Measurements from ENCODE around the gene AMPH.
"Not testable (repeated sequence)": the region's sequence is repeated elsewhere in the genome, so short reads cannot be mapped to it uniquely, and the experiment has no call there.

AMPH gene

DNA sequence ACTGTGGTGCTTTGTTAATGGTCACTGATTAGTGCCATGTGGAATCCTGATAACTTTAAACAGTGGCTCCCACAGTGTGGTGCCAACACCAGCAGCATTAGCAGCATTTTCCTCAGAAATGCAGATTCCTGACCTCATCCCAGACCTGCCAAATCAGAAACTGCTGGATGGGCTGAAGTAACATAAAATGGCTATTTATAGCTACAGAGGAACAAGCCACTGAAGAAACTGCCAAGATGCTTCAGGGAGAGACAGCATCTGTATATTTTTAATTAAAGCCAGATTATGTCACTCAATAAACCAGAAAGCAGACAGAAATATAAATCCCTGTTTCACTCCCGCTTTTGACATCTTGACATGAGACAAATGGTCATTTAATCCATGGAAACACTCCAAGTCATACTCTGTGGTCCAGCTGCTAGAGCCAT lies 178.5 kb downstream of the AMPH start:
- DNase-seq = no peak

DNA sequence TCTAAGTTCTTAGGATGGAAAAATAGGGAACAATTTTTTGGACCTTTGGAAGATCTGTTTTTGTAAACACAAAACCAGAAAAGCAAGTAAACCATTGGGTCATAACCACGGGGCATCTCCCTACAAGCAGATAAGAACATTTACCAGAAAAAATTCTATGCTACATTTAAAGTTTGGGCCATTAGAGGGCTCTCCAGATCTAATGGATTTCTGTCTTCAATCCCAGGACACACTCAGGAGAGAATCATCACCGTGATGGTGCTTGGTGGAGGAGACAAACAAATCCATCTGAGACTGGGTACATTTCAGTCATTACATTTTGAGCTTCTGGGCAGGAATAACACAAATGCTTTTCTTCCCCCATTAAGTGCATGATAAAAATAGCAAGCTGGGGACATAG lies 179.3 kb downstream of the AMPH start:
- no peak for DNase-seq

DNA sequence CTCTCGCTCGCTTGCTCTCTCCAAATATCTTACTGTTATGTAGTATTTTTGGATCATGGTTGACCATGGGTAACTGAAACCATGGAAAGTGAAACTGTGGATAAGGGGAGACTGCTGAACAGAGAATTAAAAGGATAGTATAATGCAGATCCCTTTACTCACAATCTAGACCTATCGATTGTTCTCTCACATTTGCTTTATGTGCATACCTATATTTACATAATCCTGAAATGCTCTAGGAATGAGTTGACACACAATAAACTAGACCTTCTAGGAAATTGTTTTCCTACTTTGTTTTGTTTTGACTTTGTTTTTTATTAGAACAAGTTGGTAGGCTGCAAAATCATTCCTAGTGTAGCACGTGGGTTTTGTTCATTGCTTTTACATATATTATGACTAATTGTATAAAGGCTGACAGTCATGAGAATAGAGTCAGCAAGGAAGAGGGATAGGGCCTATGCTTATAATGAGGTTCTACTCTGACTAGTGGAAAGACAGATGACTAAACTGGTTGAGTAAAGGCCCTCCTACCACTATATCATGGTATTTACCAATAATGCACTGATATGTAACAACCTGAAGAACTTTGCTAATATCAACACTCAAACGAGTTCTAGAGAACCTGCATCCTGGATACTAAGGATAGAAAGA lies 182.5 kb downstream of the AMPH start:
- no peak for DNase-seq

GRCh38 chr7:38448054-38448453 lies 183.1 kb downstream of the AMPH start:
- DNase-seq = no peak

DNA sequence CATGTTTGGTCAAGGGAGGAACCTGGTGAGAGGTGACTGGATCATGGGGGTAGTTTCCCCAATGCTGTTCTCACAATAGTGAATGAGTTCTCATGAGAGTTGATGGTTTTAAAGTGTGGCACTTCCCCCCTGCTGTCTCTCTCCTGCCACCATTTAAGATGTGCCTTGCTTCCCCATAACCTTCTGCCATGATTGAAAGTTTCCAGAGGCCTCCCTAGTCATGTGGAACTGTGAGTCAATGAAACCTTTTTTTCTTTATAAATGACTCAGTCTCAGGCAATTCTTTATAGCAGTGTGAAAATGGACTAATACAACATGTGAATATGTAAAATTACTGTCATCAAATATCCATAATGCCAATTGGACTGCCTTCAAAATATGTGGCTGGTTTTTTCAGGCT lies 192.2 kb downstream of the AMPH start:
- DNase-seq = no peak

- no peak for DNase-seq
Measured at GRCh38 chr7:38432671-38433070, 198.5 kb downstream of the AMPH start.

- DNase-seq = no peak
Measured at GRCh38 chr7:38432080-38432479, 199.1 kb downstream of the AMPH start.

DNA sequence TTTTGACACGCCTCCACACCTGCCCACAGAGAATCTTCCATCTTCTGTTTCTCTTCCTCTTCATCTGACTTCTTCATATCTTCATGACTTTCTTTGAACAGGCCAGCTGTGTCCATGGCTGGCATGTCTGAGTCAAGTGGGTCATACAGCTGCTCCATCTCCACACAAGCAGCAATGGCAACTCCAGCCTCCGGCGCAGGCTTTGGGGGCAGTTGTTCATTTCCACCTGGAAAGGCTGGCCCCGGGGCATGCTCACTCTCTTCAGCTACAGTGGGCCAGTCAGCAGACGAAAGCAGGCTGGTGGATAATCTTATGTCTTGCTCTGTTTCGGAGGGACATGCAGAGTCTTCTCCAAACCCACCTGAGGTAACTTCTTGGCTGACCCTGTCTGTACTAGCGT lies 202.1 kb downstream of the AMPH start:
- no peak for DNase-seq

- no peak for DNase-seq
Measured at GRCh38 chr7:38428041-38428440, 203.1 kb downstream of the AMPH start.

DNA sequence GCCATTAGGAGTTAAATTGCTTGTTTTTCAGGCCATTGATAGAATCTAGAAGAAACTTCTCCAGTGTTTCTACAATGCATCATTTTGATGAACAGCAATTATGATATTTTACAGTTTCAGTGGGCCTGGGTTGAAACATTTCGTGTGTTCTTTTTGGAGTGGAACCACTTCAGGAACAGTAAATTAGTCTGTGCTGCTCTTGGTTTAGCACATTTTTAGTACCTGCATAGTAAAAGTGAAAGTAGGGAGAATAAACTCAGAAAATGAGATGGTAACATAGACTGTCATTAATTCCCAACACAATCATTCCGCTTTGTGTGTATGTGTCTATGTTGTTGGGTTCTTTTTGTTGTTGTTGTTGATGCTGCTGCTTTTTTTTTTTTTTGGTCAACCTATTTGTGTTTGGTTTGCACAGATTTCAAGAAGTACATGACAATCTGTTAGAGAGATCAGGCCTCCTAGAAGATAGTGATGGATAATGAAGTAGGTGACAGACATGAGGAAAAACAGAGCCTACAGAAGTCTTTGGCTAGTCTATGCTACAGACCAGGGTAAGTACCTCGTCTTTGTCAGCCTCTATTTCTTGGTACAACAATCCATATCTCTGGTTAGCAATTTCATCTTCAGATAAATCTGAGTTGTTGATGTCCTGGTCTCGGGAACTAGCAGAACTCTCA lies 203.8 kb downstream of the AMPH start:
- no peak for DNase-seq

GRCh38 chr7:38425509-38425908 lies 205.7 kb downstream of the AMPH start:
- DNase-seq = no peak

DNA sequence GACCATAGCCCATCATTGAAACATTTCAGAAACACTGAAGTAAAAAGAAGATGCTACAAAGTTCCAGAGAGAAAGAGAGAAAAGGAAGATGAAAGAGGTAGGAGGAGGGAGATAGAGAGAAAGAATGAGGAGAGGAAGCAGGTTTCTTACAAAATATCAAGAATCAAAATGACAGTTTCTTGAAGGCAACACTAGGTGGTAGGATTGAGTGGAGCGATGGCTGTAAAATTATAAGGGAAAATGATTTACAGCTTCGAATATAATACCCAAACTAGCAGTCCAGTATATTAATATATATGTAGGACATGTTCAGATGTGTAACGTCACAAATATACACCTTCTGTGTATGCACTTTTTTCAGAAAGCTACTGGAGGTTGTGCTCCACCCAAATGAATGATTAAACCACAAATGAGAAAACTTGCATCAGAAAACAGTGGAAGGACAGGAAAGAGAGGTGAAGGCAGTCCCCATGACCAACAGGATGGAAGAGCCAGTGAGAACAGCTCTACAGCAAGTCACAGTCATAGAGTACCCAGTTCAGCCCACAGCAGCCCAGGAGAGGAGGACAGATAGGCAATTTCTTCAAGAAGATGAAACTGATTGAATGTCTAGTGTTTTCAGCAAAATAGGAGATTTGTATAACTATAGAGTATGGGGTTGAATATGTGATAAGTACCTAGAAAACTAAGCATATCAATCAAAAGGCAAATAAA lies 206.3 kb downstream of the AMPH start:
- no peak for DNase-seq

GRCh38 chr7:38413784-38414183 lies 217.4 kb downstream of the AMPH start:
- DNase-seq = no peak

GRCh38 chr7:38411404-38411803 lies 219.8 kb downstream of the AMPH start:
- DNase-seq = peak in 1 of 2 donors; percentile 26

DNA sequence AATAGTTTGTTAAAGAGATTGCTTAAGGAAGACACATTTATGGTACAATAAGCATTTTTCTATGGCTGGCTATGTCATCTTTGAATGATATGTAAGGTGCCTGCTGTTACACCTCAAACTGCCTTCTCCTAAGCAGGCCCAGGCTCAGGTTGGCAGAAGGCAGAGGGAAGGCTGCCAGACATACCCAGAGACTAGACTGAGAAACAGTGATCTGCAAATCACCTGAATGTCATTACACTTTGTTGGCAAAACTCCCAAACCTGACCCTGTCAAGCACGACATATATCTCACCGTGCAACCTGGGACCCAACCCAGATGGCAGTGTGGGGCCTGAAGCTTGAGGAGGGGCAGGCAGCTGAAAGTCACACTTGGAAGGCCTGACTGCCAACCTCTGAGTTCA lies 221.1 kb downstream of the AMPH start:
- no peak for DNase-seq

GRCh38 chr7:38409531-38409930 lies 221.6 kb downstream of the AMPH start:
- no peak for DNase-seq

- DNase-seq = peak; percentile 62 to 63
Measured at GRCh38 chr7:38398725-38399321, 232.3 kb downstream of the AMPH start.

GRCh38 chr7:38396852-38397251 lies 234.3 kb downstream of the AMPH start:
- DNase-seq = no peak

GRCh38 chr7:38395921-38396552 lies 235.1 kb downstream of the AMPH start:
- DNase-seq = not testable (repeated sequence)

DNA sequence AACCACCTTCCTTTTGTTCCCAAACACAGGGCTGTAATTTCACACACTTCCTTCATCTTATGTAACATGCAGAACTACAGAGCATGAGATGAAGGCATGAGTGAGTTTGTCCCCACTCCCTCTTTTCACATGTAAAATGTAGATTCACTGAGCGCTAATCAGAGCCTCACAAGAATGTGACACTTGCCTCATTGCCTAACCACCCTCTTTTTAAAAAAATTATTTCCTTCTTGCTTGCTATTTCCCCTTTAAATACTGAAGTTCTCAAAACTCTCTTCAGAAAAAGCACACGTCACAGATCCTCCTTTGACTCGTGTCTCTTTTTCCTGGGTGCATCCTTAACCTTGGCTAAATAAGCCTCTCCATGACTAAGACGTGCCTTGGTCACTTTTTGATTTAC lies 236.5 kb downstream of the AMPH start:
- no peak for DNase-seq

GRCh38 chr7:38393874-38394273 lies 237.3 kb downstream of the AMPH start:
- no peak for DNase-seq

DNA sequence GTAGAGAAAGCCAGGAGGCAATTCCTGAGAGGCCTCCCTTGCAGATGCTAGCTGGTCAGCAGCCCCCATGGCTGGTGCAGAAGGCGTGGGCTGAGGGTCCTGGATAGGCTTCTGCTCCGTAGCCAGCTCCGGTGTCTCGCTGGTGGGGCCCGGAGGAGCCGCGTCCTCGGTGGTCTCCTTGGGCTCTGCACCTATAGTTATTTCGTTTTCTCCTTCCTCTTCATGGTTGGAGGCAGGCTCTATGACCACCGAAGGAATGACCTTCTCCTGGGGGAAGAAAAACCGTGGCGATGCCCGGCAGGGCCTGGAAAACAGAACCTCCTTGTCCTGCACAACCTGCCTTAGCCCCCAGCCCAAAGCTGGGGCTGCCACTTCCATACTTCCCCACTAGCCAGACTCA lies 239.4 kb downstream of the AMPH start:
- no peak for DNase-seq

GRCh38 chr7:38385682-38386081 lies 245.5 kb downstream of the AMPH start:
- DNase-seq = no peak

Measured in stimulated activated CD4-positive, alpha-beta T cell treated with anti-CD3 and anti-CD28 coated beads, Interleukin-2, amount 100 ng/mL, for 24 hours (primary cell).